BJ (cell line): ENCODE results near the gene PGF. TPM values are rescaled to one million over a fixed set of nuclear protein-coding genes. Genes with fewer than 3 reads are reported as not detected.

Experiments
- CTCF ChIA-PET: fragments of 350-600 bp; formaldehyde crosslinking; extraction: SDS; loops from one replicate; lab custom pipeline; 2021; ENCODE audit warnings: antibody characterized with exemption, inconsistent platforms; lab: Yijun Ruan, JAX
- POLR2A ChIA-PET: fragments of 300-600 bp; sonication (Branson Sonifier 250); formaldehyde crosslinking; extraction: SDS; loops from one replicate; lab custom pipeline; 2021; ENCODE audit warnings: antibody characterized with exemption; lab: Charles Lee
- DNase-seq: peaks from one replicate; pipeline ENCODE4 v3.0.0-alpha.2; 2011; ENCODE audit warnings: low read depth
- H3K27me3 ChIP-seq: 2 replicates; pipeline ENCODE4 v1.6.0; 2011; ENCODE audit warnings: low read length; ENCODE audit not compliant: control insufficient read depth, insufficient read depth
- H3K36me3 ChIP-seq: 2 replicates; pipeline ENCODE4 v1.5.1; 2011; ENCODE audit warnings: low read length; ENCODE audit not compliant: control insufficient read depth, insufficient read depth
- H3K4me3 ChIP-seq: 2 replicates; pipeline ENCODE4 v1.5.1; 2011; ENCODE audit warnings: low read depth, mild to moderate bottlenecking, control low read depth, low read length
- polyA plus RNA-seq: library from polyadenylated mRNA; depleted of rRNA; stranded (reverse); fragments of >200 nt; gene quantifications from 2 replicates; pipeline ENCODE4 v1.2.3, GENCODE V29; 2011
- TF ChIP-seq, protein P1 (sequence below): IDR thresholded peaks from 2 replicates; pipeline ENCODE4 v1.5.1; 2011; ENCODE audit warnings: low read depth, mild to moderate bottlenecking, control low read depth, inconsistent platforms, low read length, moderate library complexity; ENCODE audit not compliant: insufficient read depth

Gene PGF
- polyA plus RNA-seq, 1 experiment, result 4.1 TPM

DNA sequence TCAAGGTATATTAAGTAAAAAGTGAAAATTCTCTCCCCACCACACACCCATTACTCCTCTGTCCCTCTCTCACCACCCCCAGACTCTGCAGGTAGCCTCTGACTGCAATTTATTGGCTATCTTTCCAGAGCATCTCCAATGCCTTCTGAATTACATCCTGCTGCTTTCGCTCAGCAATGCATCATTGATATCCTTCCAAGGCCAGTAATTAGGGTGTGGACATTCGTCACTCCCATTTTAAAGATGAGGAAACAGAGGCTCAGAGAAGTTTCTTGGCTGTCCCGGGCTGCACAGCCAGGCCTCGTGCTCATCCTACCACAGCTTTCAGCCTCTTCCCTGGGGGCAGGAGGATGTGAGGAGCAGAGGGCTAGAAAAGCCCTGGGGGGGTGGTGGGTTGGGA lies 23.6 kb upstream of the PGF start:
- H3K36me3 ChIP-seq, result no peaks in the 10 kb centered on the region
- CTCF ChIA-PET, result interaction anchor here (0.6 to 2.9 kb wide), 6 partner anchors 10 to 313 kb away, joined by 3 to 13 read pairs (median 6); no protein-coding TSS in a partner anchor
- TF ChIP-seq, protein P1, sequence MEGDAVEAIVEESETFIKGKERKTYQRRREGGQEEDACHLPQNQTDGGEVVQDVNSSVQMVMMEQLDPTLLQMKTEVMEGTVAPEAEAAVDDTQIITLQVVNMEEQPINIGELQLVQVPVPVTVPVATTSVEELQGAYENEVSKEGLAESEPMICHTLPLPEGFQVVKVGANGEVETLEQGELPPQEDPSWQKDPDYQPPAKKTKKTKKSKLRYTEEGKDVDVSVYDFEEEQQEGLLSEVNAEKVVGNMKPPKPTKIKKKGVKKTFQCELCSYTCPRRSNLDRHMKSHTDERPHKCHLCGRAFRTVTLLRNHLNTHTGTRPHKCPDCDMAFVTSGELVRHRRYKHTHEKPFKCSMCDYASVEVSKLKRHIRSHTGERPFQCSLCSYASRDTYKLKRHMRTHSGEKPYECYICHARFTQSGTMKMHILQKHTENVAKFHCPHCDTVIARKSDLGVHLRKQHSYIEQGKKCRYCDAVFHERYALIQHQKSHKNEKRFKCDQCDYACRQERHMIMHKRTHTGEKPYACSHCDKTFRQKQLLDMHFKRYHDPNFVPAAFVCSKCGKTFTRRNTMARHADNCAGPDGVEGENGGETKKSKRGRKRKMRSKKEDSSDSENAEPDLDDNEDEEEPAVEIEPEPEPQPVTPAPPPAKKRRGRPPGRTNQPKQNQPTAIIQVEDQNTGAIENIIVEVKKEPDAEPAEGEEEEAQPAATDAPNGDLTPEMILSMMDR, result no peak
- H3K27me3 ChIP-seq, result no peaks in the 10 kb centered on the region
- POLR2A ChIA-PET, result no interaction called here
- no peak overlapping the region for H3K4me3 ChIP-seq
- DNase-seq, result no peak

DNA sequence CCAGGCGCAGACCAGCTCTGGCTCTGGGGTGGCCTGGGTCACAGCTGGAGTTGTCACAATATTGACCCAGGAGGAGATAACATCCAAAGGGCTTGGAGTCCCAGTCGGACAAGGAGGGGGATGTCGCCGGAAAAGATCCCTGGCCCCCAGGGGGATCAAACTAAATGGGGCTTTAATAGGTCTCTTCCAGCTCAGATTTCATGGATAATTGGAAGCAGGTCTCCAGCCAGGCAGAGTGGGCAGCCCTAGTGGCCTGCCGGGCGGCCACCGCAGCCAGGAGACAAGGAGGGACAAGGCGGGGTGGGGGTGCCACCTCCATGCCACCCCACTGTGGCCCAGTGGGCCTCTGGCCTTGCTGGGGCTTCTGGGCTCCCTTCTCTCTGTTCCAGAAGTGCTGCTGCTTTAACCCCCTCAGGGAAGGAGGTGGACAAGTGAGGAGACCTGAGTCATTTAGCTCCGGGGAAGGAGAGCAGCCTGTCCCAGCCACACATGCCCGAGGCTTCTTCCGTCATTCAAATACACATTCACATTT lies 23.1 kb upstream of the PGF start:
- ChIA-PET CTCF (interaction anchor here (0.6 to 2.9 kb wide), 4 partner anchors 14 to 314 kb away, joined by 3 to 13 read pairs (median 8); no protein-coding TSS in a partner anchor), POLR2A (no interaction called here)
- TF ChIP-seq, protein P1, result no peak
- Histone ChIP-seq H3K36me3 (no peaks in the 10 kb centered on the region), H3K4me3 (no peak overlapping the region), H3K27me3 (no peaks in the 10 kb centered on the region)
- no peak for DNase-seq

DNA sequence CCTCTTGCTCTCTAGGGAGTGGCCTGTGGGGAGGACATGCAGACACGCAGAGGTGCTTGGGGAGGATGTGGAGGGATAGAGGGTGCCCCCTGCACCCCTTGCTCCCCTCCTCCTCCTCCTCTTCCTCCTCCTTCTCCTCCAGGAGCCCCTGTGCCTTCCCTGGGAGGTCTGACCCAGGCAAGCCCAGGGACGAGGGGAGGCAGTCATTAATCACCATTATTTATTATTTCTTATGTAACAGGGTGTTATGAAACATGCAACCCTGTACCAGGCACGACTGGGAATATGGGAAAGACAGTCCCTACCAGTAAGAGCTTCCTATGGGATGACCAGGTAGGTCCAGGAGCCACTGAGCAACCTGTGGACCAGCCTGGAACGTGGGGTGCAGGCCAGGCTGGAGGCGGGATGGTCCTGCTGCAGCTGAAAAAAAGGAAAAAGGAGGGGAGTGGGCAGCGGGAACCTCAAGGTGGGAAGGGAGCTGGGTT lies 22.5 kb upstream of the PGF start:
- TF ChIP-seq, protein P1, result no peak
- Histone ChIP-seq H3K36me3 (no peaks in the 10 kb centered on the region), H3K4me3 (no peak overlapping the region), H3K27me3 (no peaks in the 10 kb centered on the region)
- DNase-seq, result no peak
- ChIA-PET POLR2A (no interaction called here), CTCF (interaction anchor here (2.5 to 2.9 kb wide), 2 partner anchors 32 to 110 kb away, joined by 8 to 13 read pairs; no protein-coding TSS in a partner anchor)

DNA sequence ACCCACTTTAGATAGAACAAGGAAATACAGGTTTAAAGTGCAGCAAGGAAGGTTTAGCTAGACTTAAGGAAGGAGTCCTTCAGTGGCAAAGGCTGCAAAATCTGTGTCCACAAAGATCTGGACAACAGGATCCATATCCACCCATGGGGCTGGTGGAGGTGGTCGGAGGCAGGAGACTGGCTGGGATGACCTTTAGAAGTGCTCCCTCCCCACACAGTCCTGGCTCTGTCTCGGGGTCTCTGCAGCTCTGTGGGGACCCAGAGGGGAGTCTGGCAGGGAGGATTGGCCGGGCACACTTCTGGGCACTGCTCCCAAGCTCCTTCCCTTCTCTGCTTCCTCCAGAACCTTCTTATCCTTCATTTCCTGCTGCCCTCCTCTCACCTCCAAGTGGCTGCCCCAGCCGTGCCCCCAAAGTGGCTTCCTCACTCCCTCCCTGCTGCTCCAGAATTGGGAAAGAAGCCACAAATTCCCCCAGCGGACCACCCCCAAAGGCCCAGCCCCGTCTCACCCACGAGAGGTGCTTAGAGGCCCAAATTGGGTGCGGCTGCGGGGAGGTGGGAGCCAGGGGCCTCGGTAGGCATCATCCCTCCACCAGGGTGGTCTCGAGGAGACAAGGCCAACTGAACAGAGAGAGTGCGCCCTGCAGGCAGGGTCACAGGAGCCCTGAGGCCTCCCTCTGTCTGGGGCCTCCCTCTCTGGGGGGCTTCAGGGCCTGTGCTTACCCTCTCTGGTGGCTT lies 21.9 kb upstream of the PGF start:
- H3K4me3 ChIP-seq, result no peak overlapping the region
- CTCF ChIA-PET, result interaction anchor here (0.7 to 2.5 kb wide), 3 partner anchors 9 to 111 kb away, joined by 3 to 13 read pairs (median 3); no protein-coding TSS in a partner anchor
- TF ChIP-seq, protein P1, result no peak
- no peak for DNase-seq
- H3K36me3 ChIP-seq, result no peaks in the 10 kb centered on the region
- no peaks in the 10 kb centered on the region for H3K27me3 ChIP-seq
- POLR2A ChIA-PET, result no interaction called here

DNA sequence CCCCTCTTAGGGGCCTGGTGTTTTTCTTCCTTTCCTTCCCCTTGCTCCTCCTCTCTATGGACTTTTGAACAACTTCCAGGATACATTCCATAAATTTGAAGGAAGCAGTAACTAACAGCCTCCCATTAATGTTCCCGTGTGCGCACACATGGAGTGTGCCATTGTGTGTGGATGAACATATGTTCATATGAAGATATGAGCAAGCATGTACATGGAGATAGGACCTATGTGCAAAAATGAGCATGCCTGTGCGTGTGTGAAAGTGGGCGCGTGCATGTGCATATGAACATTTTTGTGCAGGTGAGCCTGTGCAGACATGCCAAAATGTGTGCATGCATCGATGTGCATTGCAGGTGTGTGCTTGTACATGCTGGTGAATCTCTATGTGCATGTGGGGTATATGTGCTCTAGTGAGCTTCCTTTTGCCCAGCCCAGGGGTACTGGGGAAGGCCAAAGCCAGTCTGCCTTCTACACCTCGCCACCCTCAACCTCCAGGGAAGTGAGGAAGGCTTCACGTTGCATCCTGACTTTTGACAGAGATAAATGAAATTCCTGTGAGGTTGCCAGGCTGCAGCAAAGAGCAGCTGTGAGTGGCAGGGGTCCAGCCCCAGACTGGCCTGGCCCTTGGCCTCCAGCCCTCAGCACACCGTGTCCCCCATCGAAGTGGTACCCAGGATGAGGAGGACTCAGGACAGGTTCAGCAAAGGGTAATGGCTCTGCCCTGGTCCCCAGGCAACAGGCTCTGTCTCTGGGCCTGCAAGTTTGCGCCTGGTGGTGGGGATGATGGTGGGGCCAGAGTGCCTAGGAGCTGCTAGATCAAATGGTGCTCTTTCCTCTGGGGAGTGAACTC lies 21.1 kb upstream of the PGF start:
- ChIA-PET POLR2A (no interaction called here), CTCF (interaction anchor here (0.7 to 0.8 kb wide), 2 partner anchors 8 to 19 kb away, joined by 3 read pairs; no protein-coding TSS in a partner anchor)
- Histone ChIP-seq H3K36me3 (no peaks in the 10 kb centered on the region), H3K4me3 (no peak overlapping the region), H3K27me3 (no peaks in the 10 kb centered on the region)
- no peak for DNase-seq
- TF ChIP-seq, protein P1, result no peak
